NCI-H524 (cell line): Measurements from ENCODE around the gene GPNMB.
A peak's percentile ranks its signal among the peaks of the same experiment; 100 is the strongest.

Source experiments
- DNase-seq, 2 experiments: peaks; one replicate each; lab custom pipeline; 2025; lab: John Stamatoyannopoulos, UW

GPNMB gene

GRCh38 chr7:23230641-23231101, 15.9 kb upstream of the GPNMB start:
- DNase-seq, result peak in 1 of 2 experiments; percentile 54

DNA sequence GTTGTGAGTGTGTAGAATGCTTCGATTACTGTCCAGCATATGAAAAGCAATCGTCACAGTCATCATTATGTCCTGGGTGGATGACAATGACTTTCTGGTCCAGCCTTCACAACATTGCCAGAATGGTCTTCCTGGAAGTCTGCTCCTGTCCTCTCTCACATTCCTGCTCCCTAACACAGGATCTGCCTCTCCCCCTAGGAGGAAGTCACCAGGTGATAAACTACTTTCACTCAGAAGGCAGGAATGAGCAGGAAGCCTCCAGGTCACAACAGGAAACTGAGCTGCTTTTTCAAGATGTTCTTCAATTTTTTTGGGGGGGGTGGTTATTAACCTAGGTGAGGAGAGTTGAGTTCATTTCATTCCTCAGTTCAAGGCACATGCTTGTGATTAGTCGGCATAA, 13.6 kb upstream of the GPNMB start:
- DNase-seq, result no peak

GRCh38 chr7:23234569-23235296, 11.8 kb upstream of the GPNMB start:
- DNase-seq, result peak in 1 of 2 experiments; percentile 39

DNA sequence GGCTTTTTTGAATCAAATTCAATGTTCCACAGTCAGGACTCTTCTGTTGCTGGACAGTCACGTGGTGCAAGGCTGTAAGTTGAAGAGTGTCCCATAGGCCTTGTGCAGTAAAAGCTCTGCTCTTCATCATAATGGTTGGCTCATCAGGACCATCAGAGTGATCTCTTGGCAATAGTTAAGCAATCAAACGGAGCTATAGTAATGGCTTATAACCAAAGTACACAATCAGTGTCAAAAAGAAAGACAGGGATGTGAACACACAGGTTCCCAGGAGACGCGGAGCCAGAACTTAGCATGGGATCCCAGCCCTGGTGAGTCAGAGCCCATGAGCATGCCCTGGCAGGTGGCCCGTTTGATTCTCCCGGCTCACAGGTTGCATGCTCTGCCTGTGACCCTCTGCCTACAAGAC, 10.8 kb upstream of the GPNMB start:
- DNase-seq, result no peak

DNA sequence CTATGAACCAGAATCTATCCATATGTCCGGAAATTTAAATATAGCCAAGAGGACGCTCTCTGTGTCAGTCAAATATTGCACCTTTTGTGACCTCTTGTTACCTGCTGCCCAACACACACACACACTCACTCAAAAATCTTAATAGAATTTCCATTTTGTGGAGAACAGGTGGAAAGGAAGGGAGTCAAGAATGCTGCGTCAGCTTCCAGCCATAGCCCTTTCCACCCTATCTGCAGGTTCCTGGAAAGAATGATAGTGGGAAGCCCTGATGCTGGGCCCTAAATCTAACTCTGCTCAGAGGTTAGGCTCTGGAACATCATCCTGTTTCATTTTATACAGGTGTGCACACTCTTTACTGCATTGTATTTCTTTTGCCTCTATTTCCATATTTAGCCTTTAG, 9.6 kb upstream of the GPNMB start:
- DNase-seq, result no peak

- no peak for DNase-seq
Observed at GRCh38 chr7:23238983-23239652, 7.5 kb upstream of the GPNMB start.

GRCh38 chr7:23239698-23240097, 6.9 kb upstream of the GPNMB start:
- DNase-seq, result no peak

DNA sequence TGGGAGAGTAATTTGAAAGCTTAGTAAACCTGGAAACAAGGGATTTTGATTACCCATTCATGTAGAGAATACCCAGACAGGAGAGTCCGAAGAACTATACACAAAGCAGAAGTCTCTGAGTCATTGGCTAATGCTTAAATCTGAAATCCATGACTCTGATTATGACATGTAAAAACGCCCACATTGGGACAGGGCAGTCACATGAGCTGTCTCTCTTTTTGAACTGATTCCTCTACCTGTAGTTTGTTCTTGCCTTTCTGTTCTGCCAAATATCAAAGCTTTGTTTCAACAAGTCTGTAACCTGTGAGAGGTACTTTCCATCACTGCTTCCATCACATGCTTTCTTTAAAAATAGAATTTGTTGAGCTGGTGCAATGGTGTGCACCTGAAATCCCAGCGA, 4.3 kb upstream of the GPNMB start:
- DNase-seq, result no peak

GRCh38 chr7:23242935-23243334, 3.6 kb upstream of the GPNMB start:
- DNase-seq, result no peak

DNA sequence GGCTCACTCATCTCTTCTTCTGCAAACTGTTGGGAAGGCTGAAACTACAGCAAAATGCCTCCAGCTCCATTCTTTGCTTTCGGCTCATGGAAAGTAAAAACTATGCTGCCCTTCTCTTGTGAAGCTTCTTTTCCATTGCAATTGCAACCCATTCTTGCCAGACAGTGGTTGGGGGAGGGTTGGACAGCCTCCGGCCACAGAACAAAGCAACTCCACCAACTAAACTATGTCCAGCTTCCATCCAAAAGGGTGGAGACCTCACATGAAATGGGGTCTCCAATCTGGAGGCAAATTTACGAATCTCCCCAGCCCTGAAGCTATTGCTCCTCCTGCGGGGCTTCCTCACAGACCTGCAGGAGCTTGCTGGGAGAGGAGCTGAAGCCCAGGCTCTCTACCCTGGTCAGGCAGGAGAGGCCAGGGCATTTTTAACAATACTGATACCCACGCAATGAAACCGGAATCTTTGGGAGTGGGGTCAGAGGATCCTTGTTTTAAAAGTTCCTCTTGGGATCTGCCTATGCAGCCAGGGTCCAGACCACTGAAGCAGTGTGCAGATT, 549 bp downstream of the GPNMB start:
- no peak for DNase-seq

DNA sequence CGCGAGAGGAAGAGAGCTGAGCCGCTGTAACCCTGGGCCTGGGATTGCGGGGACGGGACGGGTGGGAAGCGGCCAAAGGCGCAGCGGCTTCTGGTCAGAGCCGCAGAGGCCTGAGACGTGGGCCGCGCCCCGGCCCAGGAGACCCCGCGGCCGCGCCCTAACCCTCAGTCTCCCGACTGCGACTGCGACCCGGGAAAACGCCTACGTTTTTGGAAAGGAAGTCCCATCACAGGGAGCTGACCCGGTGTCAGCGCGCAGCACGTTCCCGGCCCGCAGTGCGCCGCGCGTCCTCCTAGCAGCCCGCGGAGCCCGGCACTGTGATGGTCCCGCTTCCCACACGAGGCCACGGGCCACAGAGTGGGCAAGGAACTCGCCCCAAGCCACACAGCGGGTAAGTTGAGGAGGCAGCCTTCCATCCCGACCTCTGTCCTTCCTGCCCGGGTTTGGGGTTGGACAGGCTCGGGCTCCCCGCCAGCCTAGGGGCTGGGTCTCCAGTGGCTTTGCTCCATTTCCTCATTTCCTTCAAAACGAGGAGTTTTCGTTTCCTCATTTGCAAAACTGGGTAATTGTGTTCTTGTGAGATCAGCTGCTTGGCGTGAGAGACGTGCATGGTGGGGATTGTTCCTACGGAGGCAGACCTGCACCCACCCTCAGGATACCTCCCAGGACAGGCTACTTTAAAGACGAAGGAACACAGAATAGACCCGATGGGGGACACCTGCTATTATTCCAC, 1.2 kb downstream of the GPNMB start:
- no peak for DNase-seq

DNA sequence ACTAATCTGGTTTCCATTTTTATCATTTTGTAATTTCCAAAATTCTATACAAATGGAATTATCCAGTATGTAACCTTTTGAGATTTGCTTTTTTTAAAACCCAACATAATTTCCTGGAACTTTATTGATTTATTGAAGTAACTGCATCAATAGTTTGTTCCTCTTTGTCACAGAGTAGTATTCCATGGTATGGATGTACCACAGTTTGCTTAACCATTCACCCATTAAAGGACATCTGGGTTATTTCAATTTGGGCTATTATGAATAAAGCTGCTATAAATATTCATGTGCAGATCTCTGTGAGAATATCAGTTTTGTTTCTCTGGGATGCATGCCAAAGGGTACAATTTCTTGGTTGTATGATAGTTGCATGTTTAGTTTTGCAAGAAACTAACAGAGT, 2.9 kb downstream of the GPNMB start:
- DNase-seq, result no peak

DNA sequence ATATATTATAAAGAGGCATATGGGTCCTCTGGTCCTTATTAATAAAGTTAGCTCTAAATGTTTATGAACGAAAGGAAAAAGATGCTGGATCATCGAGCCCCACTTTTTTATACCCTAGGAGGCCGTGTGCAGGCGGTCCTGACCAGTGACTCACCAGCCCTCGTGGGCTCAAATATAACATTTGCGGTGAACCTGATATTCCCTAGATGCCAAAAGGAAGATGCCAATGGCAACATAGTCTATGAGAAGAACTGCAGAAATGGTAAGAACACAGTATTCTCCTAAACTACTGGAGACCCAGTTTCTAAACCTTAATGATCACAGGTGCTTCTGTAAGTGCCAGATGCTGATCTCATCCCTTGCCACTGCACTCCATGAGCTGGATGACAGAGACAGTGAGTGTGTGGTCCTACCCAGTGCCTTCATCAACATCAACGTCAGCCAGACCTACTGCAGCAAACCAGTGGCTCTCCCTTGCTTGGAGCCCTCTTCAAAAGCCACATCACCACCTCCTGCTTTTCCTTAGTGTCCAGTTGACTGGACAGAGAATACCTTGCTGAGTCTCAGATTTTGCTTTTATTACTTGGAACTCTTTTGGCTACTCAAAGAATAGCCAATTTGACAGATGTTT, 7.6 kb downstream of the GPNMB start:
- DNase-seq, result no peak

GRCh38 chr7:23256731-23257130, 10.2 kb downstream of the GPNMB start:
- no peak for DNase-seq

- DNase-seq, result no peak
Observed at GRCh38 chr7:23260371-23260770, 13.8 kb downstream of the GPNMB start.

- DNase-seq, result peak; percentile 12 to 51
Observed at GRCh38 chr7:23261843-23262452, 15.4 kb downstream of the GPNMB start.

DNA sequence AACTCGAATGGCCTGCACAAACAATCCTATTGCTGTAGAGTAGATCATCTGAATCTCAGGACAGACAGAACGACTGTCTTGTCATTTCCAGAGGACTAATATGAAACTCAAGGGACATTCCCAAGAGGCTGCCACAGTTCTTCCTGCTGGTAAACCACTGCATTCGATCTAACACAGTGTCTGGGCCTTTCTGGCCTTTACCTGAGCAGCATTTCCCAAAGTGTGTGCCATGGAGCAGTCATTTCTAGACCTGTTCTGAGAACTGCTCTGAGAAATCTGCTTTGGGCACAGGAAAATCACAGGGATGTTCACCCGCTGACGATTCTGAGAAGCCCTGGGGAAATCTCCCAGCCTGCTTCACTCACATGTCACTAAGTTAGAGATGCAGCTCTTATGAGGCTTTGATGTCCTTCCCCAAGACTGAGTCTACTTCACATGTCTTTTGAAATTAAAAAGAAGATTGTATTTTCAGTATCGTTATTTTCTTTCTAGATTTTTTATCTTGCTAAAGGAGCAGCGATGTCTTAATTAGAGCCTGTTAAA, 18.4 kb downstream of the GPNMB start:
- no peak for DNase-seq

DNA sequence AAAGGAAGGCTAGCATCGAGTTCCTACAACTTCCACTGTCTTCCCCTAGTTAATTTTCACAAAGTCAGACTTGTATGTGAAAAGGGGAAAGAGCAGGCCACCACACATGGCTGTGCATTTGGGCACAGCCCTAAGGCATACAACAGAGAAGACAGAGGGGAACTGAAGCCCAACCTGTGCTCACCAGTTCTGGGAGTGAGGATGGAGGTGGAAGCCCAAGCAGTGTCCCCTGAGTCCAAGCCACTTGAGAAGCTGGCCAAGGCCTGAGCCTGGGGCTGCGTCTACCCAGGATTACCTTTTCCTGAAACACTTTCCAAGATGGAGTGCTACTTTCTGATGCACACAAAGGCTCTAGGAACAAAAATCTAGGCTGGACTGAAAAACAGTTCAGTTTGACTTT, 20.3 kb downstream of the GPNMB start:
- DNase-seq, result no peak

DNA sequence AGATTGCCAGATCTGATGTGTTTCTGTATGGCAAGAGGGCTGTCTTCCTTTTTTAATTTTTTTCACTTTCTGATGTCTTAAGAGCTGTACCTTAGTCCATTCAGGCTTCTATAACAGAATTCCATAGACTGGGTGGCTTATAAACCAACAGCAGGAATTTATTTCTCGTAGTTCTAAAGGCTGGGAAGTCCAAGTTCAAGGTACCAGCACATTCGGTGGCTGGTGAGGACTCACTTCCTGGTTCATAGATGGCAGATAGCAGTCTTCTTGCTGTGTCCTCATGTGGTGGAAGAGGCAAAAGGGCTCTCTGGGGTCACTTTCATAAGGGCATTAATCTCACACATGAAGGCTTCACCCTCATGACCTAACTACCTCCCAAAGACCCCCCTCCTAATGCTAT, 20.8 kb downstream of the GPNMB start:
- DNase-seq, result no peak

DNA sequence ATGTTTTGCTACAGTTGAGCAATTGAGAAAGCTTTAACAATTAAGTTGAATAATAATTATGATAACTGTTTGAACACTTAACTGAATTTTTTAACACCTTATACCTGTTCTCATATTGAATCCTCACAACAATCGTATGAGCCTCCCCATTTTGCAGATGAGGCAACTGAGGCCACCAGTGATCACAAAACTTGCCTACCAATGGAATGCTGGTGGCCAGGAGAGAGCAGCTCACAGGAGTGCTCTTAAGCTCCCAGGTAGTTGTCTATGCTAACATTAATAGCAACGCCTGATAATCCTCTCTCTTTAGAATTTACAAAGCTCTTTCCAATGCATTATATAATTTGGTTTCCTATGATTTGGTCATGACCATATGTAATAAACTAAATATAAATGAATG, 21.6 kb downstream of the GPNMB start:
- no peak for DNase-seq

- no peak for DNase-seq
Observed at GRCh38 chr7:23268746-23269145, 22.2 kb downstream of the GPNMB start.

- DNase-seq, result no peak
Observed at GRCh38 chr7:23272275-23272674, 25.7 kb downstream of the GPNMB start.
